HepG2 (cell line): ENCODE results near the gene MEIOC. TPM values are rescaled to one million over a fixed set of nuclear protein-coding genes. Genes with fewer than 3 reads are reported as not detected.

Source experiments
- ATAC-seq: fragments of 200-7000 bp; cut with Tn5 transposase; 3 replicates; pipeline ENCODE4 v1.9.1; 2020; ENCODE audit warnings: mild to moderate bottlenecking, moderate library complexity
- BruUV-seq: library from RNA; stranded (reverse); fragments of 400-500 nt; replicated peaks from 2 replicates; lab custom pipeline; 2021; lab: Mats Ljungman, UMichigan
- CTCF ChIA-PET: fragments of 300-600 bp; formaldehyde crosslinking; extraction: SDS; loops from one replicate; lab custom pipeline; 2021; ENCODE audit warnings: low total read pairs, inconsistent platforms, low intra/inter-chr PET ratio; lab: Yijun Ruan, JAX
- POLR2A ChIA-PET: fragments of 350-600 bp; sonication (Branson Sonifier 250); formaldehyde crosslinking; loops from one replicate; lab custom pipeline; 2020; ENCODE audit warnings: antibody characterized with exemption, inconsistent platforms; lab: Yijun Ruan, JAX
- DNase-seq: peaks from one replicate; pipeline ENCODE4 v3.0.0-alpha.2; 2015; ENCODE audit warnings: low spot score
- FAIRE-seq: peaks from 3 replicates; lab custom pipeline; 2011; peaks lifted over from hg19 to GRCh38; lab: Jason Lieb, UNC
- H2AFZ ChIP-seq: one replicate; pipeline ENCODE4 v1.6.1; 2011; ENCODE audit warnings: low read length, inconsistent platforms
- H3K27ac ChIP-seq: fragments of 300-600 bp; 3 replicates; pipeline ENCODE4 v1.8.0; 2011; ENCODE audit warnings: mixed run types, mild to moderate bottlenecking, mixed read lengths, low read length, inconsistent platforms; ENCODE audit not compliant: insufficient read depth; ENCODE audit errors: extremely low read length
- H3K27me3 ChIP-seq, 2 experiments: fragments of 200-600 bp in 1 of 2; 2 replicates in 1 of 2; 3 replicates in 1 of 2; pipeline versions ENCODE4 v1.6.0 to v1.8.0; 2011; ENCODE audit warnings: low read length in 2 of 2, mild to moderate bottlenecking in 2 of 2, moderate library complexity in 2 of 2, inconsistent platforms in 1 of 2; ENCODE audit not compliant: insufficient read depth in 2 of 2, control insufficient read depth in 1 of 2
- H3K36me3 ChIP-seq, 2 experiments: fragments of 200-600 bp in 1 of 2; replicated peaks in 1 of 2; 2 replicates in 1 of 2; 3 replicates in 1 of 2; pipeline versions ENCODE4 v1.5.1 to v1.8.0; 2011; ENCODE audit warnings: low read length in 2 of 2, inconsistent platforms in 1 of 2; ENCODE audit not compliant: insufficient read depth in 2 of 2, control insufficient read depth in 1 of 2
- H3K4me1 ChIP-seq: 2 replicates; pipeline ENCODE4 v1.5.1; 2012; ENCODE audit warnings: low read length, inconsistent platforms; ENCODE audit not compliant: insufficient read depth
- H3K4me2 ChIP-seq: 2 replicates; pipeline ENCODE4 v1.6.0; 2011; ENCODE audit warnings: low read depth, low read length, inconsistent platforms
- H3K4me3 ChIP-seq, 3 experiments: fragments of 200-600 bp in 1 of 3; sonication (generic), shearing (Covaris generic) in 1 of 3; replicated peaks in 1 of 3; 2 replicates each; pipeline ENCODE4 v1.5.1; 2011 to 2016; ENCODE audit warnings: low read length in 3 of 3, inconsistent platforms in 2 of 3, low read depth in 2 of 3, mild to moderate bottlenecking in 2 of 3, control low read depth in 1 of 3, mixed read lengths in 1 of 3; ENCODE audit not compliant: insufficient read depth in 1 of 3
- H3K79me2 ChIP-seq: one replicate; pipeline ENCODE4 v1.6.1; 2011; ENCODE audit warnings: low read length, inconsistent platforms; ENCODE audit not compliant: insufficient read depth
- H3K9ac ChIP-seq: 2 replicates; pipeline ENCODE4 v1.6.0; 2011; ENCODE audit warnings: mild to moderate bottlenecking, low read depth, low read length, inconsistent platforms; ENCODE audit not compliant: insufficient read depth
- H3K9me3 ChIP-seq: 2 replicates; pipeline ENCODE4 v1.5.1; 2012; ENCODE audit warnings: mild to moderate bottlenecking, low read length
- H4K20me1 ChIP-seq: 2 replicates; pipeline ENCODE4 v1.6.0; 2011; ENCODE audit warnings: inconsistent platforms, mild to moderate bottlenecking, low read length, moderate library complexity; ENCODE audit not compliant: insufficient read depth
- CEBPB ChIP-seq: IDR thresholded peaks from 2 replicates; pipeline ENCODE4 v1.6.1; 2011; ENCODE audit warnings: low read depth, low read length, improper control_type of control experiment, borderline replicate concordance
- CEBPG ChIP-seq: IDR thresholded peaks from 2 replicates; pipeline ENCODE4 v1.6.1; 2016
- CREB3 ChIP-seq: sonication (generic); formaldehyde crosslinking; IDR thresholded peaks from 2 replicates; pipeline ENCODE4 v1.5.0; 2020; ENCODE audit warnings: missing genetic modification reagents
- CTCF ChIP-seq: sonication (generic); formaldehyde crosslinking; IDR thresholded peaks from 2 replicates; pipeline ENCODE4 v1.5.0; 2020; ENCODE audit warnings: mild to moderate bottlenecking, missing genetic modification reagents, moderate library complexity
- DRAP1 ChIP-seq: IDR thresholded peaks from 2 replicates; pipeline ENCODE4 v1.6.1; 2016; ENCODE audit warnings: missing genetic modification reagents, missing compliant biosample characterization
- RAD21 ChIP-seq: fragments of 450-650 bp; formaldehyde crosslinking; IDR thresholded peaks from 2 replicates; pipeline ENCODE4 v1.5.0; 2020; ENCODE audit warnings: mild to moderate bottlenecking
- SMC3 ChIP-seq: IDR thresholded peaks from 2 replicates; pipeline ENCODE4 v1.6.1; 2011; ENCODE audit warnings: low read length, improper control_type of control experiment
- STAG1 ChIP-seq: sonication (generic); formaldehyde crosslinking; IDR thresholded peaks from 2 replicates; pipeline ENCODE4 v1.4.0; 2020; ENCODE audit warnings: missing genetic modification reagents
- ZNF781 ChIP-seq: sonication (generic); formaldehyde crosslinking; IDR thresholded peaks from 2 replicates; pipeline ENCODE4 v1.5.1; 2020; ENCODE audit warnings: borderline replicate concordance, mild to moderate bottlenecking, missing genetic modification reagents; ENCODE audit errors: not compliant biosample characterization
- WGBS: methylation state at CpG from one replicate; pipeline ENCODE4 v1.1.6; 2017; ENCODE audit warnings: low lambda C conversion rate; 5-methylcytosine and 5-hydroxymethylcytosine counted together
- in situ Hi-C: cut with HindIII; loops from 2 replicates; pipeline ENCODE4 v1.10.0; 2017; ENCODE audit warnings: low pct_unique_long_range_greater_than_20kb; ENCODE audit not compliant: extremely low pct_ligation_motif_present
- intact Hi-C: fragments of 100-400 bp; cut with micrococcal nuclease; formaldehyde crosslinking; loops from one replicate; pipeline ENCODE4 v1.10.0; 2022; ENCODE audit not compliant: unreplicated experiment
- polyA plus RNA-seq, 8 experiments: library from polyadenylated mRNA; depleted of rRNA in 3 of 8; stranded (reverse) in 7 of 8; unstranded in 1 of 8; fragments of >200 nt; fragmentation: Illumina TruSeq in 4 of 8; extraction: Trizol in 4 of 8; gene quantifications; 2 replicates each; pipeline versions ENCODE4 v1.2.1 to v1.2.3, GENCODE V29; 2011 to 2016; ENCODE audit warnings: low read depth in 4 of 8, missing spikeins in 1 of 8, mixed read lengths in 1 of 8; ENCODE audit not compliant: insufficient read depth in 1 of 8
- total RNA-seq, 5 experiments: library from RNA; depleted of rRNA; stranded (reverse); fragments of >200 nt; fragmentation: Illumina TruSeq; extraction: Trizol; gene quantifications; 2 replicates each; pipeline ENCODE4 v1.2.3, GENCODE V29; 2016; ENCODE audit warnings: low read depth in 1 of 5
- TF ChIP-seq, protein P1 (sequence below): sonication (generic); formaldehyde crosslinking; IDR thresholded peaks from 2 replicates; pipeline ENCODE4 v1.5.1; 2020; ENCODE audit warnings: missing genetic modification reagents, mild to moderate bottlenecking, borderline replicate concordance

Gene MEIOC
- total and polyA plus RNA-seq, 2 of the 13 experiments (the other 11 are each of a cell fraction or from before 2014, with no cell fraction given), result 0.04 to 0.15 TPM

DNA sequence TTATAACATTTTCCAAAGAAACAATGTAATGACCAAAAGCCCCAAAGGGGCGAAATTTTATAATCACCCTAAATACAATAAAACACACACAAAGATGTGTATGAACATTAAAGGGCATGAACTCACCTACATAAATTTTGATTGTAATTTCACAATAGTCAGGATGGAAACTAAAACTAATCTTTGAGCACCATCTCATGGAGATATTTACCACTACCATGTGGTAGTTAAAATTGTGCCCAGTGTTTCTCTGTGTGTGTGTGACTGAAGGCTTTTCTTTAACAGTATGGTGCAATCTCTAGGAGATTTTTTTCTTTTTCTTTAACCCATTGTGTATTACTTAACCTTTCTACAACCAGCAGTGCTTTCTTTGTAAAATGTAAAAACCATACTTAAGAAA is 19.7 kb upstream of the MEIOC start:
- Histone ChIP-seq H3K4me3 (no peak overlapping the region), H3K27ac (no peak overlapping the region), H3K9ac (no peak overlapping the region), H4K20me1 (no peaks in the 10 kb centered on the region), H3K36me3 (no peaks in the 10 kb centered on the region), H3K9me3 (no peaks in the 10 kb centered on the region), H2AFZ (no peak overlapping the region), H3K79me2 (no peaks in the 10 kb centered on the region), H3K4me2 (no peak overlapping the region), H3K27me3 (no peaks in the 10 kb centered on the region), H3K4me1 (no peaks in the 10 kb centered on the region)
- no peak for FAIRE-seq
- in situ Hi-C loops, result no loop called here
- intact Hi-C loops, result loop anchor here (1.0 kb wide), 1 partner anchor 103 kb away; no protein-coding TSS in a partner anchor
- peak; percentile 16 for DNase-seq
- 2% methylated on average over 1 of the region's 1 CpG for WGBS
- no TSS peak for BruUV-seq
- TF ChIP-seq CREB3 (CRISPR knock-in tag) (no peak), CEBPG (peak; percentile 51), SMC3 (peak; percentile 75), RAD21 (peak; percentile 51; the same call in 1 of the 2 replicates), CTCF (peak; percentile 67), STAG1 (CRISPR knock-in tag) (peak; percentile 74), DRAP1 (CRISPR knock-in tag) (no peak), ZNF781 (CRISPR knock-in tag) (no peak), CEBPB (peak; percentile 80)
- TF ChIP-seq, protein P1, sequence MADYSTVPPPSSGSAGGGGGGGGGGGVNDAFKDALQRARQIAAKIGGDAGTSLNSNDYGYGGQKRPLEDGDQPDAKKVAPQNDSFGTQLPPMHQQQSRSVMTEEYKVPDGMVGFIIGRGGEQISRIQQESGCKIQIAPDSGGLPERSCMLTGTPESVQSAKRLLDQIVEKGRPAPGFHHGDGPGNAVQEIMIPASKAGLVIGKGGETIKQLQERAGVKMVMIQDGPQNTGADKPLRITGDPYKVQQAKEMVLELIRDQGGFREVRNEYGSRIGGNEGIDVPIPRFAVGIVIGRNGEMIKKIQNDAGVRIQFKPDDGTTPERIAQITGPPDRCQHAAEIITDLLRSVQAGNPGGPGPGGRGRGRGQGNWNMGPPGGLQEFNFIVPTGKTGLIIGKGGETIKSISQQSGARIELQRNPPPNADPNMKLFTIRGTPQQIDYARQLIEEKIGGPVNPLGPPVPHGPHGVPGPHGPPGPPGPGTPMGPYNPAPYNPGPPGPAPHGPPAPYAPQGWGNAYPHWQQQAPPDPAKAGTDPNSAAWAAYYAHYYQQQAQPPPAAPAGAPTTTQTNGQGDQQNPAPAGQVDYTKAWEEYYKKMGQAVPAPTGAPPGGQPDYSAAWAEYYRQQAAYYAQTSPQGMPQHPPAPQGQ (CRISPR knock-in tag), result no peak
- CTCF ChIA-PET, result interaction anchor here (1.1 to 2.5 kb wide), 3 partner anchors 55 to 236 kb away, joined by 3 to 19 read pairs (median 3); no protein-coding TSS in a partner anchor
- ATAC-seq, result no peak
- POLR2A ChIA-PET, result no interaction called here
